ENCODE results near the gene ARMC6. TPM values are rescaled to one million over a fixed set of nuclear protein-coding genes. Genes with fewer than 3 reads are reported as not detected.
A peak's percentile ranks its signal among the peaks of the same experiment; 100 is the strongest.

The ARMC6 gene
- total and polyA plus RNA-seq, 2 of the 13 experiments (the other 11 are each of a cell fraction or from before 2014, with no cell fraction given) = 16.2 to 36.8 TPM

DNA sequence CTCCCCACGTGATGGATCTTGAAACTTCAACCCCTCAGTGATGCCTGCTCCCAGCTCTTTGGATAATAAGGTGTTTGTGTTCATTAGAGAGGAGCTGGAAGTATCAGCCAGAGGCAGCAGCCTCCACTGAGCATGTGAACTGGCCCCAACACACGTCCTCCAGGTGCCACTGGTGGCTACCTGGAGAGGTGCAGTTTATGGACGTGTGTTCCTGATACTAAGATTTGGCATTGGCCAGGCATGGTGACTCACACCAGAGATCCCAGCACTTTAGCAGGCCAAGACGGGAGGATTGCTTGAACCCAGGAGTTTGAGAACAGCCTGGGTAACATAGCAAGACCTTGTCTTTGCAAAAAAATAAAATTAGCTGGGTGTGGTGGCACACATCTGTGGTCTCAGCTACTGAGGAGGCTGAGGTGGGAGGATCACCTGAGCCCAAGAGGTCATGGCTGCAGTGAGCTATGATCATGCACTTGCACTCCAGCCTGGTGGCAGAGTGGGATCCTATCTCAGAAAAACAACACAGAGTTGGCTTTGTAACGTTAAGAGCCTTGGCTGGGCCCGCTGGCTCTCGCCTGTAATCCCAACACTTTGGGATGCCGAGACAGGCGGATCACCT, 64.8 kb downstream of the ARMC6 start (continued):
- TF ChIP-seq, protein P1, sequence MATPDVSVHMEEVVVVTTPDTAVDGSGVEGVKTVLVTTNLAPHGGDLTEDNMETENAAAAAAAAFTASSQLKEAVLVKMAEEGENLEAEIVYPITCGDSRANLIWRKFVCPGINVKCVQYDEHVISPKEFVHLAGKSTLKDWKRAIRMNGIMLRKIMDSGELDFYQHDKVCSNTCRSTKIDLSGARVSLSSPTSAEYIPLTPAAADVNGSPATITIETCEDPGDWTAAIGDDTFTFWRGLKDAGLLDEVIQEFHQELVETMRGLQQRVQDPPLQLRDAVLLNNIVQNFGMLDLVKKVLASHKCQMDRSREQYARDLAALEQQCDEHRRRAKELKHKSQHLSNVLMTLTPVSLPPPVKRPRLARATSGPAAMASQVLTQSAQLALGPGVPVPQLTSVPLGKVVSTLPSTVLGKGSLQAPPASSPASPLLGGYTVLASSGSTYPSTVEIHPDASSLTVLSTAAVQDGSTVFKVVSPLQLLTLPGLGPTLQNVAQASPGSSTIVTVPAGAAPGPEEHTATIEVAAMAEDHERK (CRISPR knock-in tag; IDR thresholded peaks at IDR 0.05; ENCODE audit: low read depth) = no peak
- TF ChIP-seq ZEB1 (IDR thresholded peaks at IDR 0.05; ENCODE audit: insufficient replicate concordance, low read depth) = peak; percentile 20
- TF ChIP-seq, protein P2, sequence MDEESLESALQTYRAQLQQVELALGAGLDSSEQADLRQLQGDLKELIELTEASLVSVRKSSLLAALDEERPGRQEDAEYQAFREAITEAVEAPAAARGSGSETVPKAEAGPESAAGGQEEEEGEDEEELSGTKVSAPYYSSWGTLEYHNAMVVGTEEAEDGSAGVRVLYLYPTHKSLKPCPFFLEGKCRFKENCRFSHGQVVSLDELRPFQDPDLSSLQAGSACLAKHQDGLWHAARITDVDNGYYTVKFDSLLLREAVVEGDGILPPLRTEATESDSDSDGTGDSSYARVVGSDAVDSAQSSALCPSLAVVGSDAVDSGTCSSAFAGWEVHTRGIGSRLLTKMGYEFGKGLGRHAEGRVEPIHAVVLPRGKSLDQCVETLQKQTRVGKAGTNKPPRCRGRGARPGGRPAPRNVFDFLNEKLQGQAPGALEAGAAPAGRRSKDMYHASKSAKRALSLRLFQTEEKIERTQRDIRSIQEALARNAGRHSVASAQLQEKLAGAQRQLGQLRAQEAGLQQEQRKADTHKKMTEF (CRISPR knock-in tag; IDR thresholded peaks at IDR 0.05) = no peak
- TF ChIP-seq IKZF4 (CRISPR knock-in tag; IDR thresholded peaks at IDR 0.05; ENCODE audit: borderline replicate concordance, low read depth, not compliant biosample characterization) = no peak
- TF ChIP-seq AGO1 (IDR thresholded peaks at IDR 0.05; ENCODE audit: low read depth, low read length, poor library complexity, severe bottlenecking) = no peak
- TF ChIP-seq NR1H2 (CRISPR knock-in tag; IDR thresholded peaks at IDR 0.05; ENCODE audit: borderline replicate concordance, low read depth) = no peak; the same call in 1 of the 2 replicates
- TF ChIP-seq, protein P3, sequence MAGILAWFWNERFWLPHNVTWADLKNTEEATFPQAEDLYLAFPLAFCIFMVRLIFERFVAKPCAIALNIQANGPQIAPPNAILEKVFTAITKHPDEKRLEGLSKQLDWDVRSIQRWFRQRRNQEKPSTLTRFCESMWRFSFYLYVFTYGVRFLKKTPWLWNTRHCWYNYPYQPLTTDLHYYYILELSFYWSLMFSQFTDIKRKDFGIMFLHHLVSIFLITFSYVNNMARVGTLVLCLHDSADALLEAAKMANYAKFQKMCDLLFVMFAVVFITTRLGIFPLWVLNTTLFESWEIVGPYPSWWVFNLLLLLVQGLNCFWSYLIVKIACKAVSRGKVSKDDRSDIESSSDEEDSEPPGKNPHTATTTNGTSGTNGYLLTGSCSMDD (CRISPR knock-in tag; IDR thresholded peaks at IDR 0.05) = no peak
- TF ChIP-seq, protein P4, sequence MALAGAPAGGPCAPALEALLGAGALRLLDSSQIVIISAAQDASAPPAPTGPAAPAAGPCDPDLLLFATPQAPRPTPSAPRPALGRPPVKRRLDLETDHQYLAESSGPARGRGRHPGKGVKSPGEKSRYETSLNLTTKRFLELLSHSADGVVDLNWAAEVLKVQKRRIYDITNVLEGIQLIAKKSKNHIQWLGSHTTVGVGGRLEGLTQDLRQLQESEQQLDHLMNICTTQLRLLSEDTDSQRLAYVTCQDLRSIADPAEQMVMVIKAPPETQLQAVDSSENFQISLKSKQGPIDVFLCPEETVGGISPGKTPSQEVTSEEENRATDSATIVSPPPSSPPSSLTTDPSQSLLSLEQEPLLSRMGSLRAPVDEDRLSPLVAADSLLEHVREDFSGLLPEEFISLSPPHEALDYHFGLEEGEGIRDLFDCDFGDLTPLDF (CRISPR knock-in tag; IDR thresholded peaks at IDR 0.05) = no peak
- TF ChIP-seq MAFK (conservative IDR thresholded peaks at IDR 0.05 in 1 of 2, IDR thresholded peaks at IDR 0.05 in 1 of 2; ENCODE audit: low read length in 2 of 2) = no peak
- TF ChIP-seq ZFP36L2 (CRISPR knock-in tag; IDR thresholded peaks at IDR 0.05) = no peak
- TF ChIP-seq, protein P5, sequence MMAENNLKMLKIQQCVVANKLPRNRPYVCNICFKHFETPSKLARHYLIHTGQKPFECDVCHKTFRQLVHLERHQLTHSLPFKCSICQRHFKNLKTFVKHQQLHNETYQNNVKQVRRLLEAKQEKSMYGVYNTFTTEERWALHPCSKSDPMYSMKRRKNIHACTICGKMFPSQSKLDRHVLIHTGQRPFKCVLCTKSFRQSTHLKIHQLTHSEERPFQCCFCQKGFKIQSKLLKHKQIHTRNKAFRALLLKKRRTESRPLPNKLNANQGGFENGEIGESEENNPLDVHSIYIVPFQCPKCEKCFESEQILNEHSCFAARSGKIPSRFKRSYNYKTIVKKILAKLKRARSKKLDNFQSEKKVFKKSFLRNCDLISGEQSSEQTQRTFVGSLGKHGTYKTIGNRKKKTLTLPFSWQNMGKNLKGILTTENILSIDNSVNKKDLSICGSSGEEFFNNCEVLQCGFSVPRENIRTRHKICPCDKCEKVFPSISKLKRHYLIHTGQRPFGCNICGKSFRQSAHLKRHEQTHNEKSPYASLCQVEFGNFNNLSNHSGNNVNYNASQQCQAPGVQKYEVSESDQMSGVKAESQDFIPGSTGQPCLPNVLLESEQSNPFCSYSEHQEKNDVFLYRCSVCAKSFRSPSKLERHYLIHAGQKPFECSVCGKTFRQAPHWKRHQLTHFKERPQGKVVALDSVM (CRISPR knock-in tag; IDR thresholded peaks at IDR 0.05) = peak; percentile 93
- TF ChIP-seq ZBTB3 (CRISPR knock-in tag; IDR thresholded peaks at IDR 0.05; ENCODE audit: borderline replicate concordance, low read depth) = 0 out of 2 replicates have a peak, but pooled peaks have one; percentile 2
- TF ChIP-seq, protein P6, sequence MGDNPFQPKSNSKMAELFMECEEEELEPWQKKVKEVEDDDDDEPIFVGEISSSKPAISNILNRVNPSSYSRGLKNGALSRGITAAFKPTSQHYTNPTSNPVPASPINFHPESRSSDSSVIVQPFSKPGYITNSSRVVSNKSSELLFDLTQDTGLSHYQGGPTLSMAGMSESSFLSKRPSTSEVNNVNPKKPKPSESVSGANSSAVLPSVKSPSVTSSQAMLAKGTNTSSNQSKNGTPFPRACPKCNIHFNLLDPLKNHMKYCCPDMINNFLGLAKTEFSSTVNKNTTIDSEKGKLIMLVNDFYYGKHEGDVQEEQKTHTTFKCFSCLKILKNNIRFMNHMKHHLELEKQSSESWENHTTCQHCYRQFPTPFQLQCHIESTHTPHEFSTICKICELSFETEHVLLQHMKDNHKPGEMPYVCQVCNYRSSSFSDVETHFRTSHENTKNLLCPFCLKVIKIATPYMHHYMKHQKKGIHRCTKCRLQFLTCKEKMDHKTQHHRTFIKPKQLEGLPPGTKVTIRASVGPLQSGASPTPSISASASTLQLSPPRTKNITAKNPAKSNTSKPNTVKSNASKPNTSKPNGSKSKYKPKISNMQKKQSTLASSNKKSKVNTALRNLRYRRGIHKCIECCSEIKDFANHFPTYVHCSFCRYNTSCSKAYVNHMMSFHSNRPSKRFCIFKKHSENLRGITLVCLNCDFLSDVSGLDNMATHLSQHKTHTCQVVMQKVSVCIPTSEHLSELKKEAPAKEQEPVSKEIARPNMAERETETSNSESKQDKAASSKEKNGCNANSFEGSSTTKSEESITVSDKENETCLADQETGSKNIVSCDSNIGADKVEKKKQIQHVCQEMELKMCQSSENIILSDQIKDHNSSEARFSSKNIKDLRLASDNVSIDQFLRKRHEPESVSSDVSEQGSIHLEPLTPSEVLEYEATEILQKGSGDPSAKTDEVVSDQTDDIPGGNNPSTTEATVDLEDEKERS (CRISPR knock-in tag; IDR thresholded peaks at IDR 0.05) = peak; percentile 39; the same call in 1 of the 2 replicates
- TF ChIP-seq ZNF879 (CRISPR knock-in tag; IDR thresholded peaks at IDR 0.05) = no peak
- no peak for TF ChIP-seq HNRNPK (IDR thresholded peaks at IDR 0.05; ENCODE audit: low read depth, low read length, poor library complexity, severe bottlenecking)
- TF ChIP-seq ZNF160 (CRISPR knock-in tag; IDR thresholded peaks at IDR 0.05) = no peak

Data from HepG2 (cell line).